Measurements from ENCODE around the gene IMMT. TPM values are rescaled to one million over a fixed set of nuclear protein-coding genes. Genes with fewer than 3 reads are reported as not detected.

The IMMT gene
- polyA plus RNA-seq, 1 donor: 77.6 TPM

GRCh38 chr2:86226636-86227520 lies 31.6 kb upstream of the IMMT start:
- no peak for DNase-seq (ENCODE audit: low read depth)

GRCh38 chr2:86226070-86226469 lies 30.8 kb upstream of the IMMT start:
- DNase-seq (ENCODE audit: low read depth): no peak

DNA sequence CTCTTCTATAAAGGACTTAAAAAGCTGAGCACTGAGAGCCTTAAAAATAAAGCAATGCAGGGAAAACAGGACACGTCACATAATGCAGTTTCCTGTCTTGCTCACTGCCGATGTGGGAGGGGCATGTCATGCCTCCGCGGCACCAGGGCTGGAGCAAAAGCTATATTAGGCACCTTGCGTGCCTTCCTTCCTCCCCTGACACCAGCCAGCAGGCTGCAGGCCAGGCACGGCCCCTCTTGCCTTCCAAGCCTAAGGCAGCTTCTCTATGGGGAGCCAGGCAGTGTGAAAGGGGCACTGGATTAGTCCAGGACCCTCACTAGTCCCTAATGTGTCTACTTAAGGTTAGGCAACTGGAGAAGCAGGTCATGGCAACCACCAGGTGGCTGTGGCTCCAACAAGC lies 30.3 kb upstream of the IMMT start:
- DNase-seq (ENCODE audit: low read depth): no peak

DNA sequence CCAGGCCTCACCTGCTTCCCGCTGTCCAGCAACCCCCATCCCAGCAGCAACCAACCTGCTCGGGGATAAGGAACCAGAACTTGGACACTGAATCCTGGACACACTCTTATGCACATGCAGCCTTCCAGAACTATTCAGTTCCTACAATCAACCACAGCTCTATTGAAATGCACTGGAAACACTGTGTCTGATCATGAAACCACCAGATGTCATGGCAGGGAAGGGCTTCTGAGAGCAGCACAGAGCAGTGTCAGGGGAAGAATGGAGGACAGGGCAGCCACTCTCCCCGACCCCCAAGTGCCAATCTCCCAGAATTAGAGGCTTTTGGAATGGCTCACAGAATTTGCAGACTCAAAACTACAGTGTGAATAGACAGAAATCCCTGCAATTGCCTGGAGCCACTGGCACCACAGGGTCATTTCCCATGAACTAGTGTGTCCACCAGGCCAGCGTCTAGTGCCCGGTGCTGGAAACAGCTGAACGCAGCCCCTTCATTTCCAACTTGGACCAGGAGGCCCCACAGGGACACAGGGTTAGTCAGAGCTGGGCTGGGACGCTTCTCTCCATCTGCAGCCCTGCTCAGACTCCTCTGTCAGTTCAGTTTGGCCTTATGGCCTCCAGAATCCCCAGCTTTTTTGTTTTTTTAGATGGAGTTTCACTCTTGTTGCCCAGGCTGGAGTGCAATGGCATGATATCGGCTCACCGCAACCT lies 29.5 kb upstream of the IMMT start:
- DNase-seq (ENCODE audit: low read depth): no peak

GRCh38 chr2:86223927-86224560 lies 28.8 kb upstream of the IMMT start:
- no peak for DNase-seq (ENCODE audit: low read depth)

DNA sequence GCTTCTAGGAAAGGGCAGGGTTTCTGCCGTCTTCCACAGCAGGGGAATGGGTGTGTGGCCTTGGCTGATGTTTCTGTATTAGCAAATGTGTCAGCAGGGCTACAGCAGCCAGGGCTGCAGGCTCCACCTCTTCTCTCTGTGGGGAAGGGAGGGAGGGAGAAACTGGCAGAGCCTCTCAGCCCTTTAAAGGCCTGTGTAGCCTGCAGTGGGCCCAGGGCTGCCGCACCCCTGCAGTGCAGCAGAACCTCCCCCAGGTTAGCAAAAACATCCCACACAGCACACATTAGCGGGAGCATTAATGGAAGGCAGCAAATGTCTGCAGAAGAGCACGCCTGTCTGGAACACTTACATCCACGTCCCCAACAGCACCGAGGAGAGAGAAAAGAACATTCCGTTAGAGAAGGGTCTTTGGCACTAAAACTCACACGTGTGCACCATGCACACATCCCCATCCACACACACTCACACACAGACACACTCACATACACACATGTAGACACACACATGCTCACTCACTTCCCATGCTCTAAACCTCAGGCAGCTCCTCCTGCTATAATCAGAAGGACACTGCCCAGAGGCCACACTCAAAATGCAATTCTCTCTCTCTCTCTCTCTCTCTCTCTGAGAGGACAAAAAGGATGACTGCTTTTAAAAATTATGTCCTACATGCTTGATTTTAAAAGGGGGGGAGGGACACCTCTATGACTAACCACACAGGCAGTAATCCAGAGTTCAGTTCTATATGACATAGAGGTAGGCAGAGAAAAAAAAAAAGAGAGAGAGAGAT lies 28.1 kb upstream of the IMMT start:
- peak; percentile 47 for DNase-seq (ENCODE audit: low read depth)

DNA sequence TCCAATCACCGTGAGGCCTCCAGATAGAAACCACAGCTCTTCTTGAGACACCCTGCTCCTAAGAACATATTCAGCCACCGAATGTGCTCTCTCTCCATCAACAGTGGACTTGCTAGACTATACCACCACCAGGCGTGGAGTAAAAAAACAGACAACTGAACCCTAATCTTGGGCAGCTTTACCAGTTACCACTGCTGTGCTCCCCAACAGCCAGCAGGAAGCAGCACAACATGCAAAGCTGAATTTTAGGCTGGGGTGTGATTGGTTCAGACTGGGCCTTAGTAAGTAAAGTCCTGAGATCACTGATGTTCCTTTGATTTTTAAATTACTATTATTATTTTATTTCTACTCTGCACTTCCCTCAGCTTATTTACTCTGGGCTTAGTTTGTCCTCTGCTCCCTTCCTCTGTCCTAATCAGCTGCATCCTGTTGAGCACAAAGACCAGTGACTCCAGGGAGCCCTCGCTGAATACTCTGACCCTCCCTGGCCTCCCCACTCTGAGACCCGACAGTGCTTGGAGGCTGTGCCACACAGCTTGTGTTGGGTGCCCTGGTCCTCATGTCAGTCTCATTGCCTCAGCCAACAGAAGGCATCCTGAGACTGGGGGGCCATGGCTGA lies 25.9 kb upstream of the IMMT start:
- DNase-seq (ENCODE audit: low read depth): no peak

DNA sequence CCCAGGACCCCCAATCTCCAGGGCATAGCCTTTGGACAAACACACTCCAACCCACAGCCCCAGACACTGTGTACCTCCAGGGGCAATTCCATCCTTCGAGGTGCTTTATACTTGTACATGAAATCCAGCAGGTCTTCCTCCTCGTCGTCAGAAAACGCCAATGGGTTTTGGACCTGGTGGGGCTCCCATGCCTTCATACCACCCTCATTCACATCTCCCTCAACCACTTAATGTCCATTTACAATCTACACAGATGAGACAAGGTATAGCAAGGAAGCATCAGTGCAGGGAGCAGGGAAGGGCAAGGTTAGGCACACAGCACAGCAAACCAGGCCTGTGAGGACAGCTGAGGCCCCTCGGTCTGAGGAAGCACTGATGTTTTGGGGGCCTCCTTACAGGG lies 24.6 kb upstream of the IMMT start:
- no peak for DNase-seq (ENCODE audit: low read depth)

- no peak for DNase-seq (ENCODE audit: low read depth)
Measured at GRCh38 chr2:86218124-86218523, 22.9 kb upstream of the IMMT start.

DNA sequence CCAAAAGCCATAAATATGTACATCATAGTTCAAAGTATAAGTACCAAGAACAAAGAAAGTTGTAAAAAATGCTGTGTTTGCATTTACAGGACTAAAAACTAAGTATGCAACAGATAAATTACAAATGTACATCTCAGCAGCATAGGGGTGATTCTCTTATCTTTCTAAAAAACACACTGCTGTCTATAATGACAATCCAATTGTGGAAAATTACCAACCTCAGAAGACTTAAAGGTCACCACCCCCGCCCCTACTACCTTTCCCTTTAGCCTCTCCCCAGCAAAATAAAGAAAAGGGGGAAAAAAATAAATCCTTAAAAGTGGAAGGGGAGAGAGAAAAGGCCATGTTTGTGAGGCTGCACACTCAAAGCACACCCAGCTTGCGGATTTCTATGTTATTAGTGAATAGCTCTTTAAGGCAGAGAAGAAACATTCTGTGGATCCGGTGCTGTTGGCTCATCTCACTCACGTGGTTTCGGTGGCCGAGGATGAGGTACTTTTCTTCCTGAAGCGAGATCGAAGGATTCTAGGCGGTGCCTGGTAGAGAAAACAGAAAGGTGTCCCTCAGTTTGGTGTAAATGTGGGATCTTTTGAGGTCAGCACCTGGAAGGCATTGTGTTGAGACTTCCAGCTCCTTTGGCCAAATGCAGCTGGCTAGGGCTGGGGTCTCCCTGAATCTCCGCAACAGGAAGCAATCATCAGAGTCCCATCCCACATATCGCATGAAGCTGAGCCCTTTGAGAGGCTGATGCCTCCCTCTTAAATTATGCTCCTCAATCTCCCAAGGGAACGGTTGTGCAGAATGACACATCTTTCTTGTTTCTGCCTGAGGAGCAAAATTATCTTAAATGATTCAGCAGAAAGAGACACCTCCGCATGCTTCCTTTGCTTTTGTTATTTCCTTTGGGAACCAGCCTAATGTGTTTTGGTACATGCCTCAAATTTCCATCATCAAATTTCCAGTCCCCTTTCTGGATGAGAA lies 21.6 kb upstream of the IMMT start:
- DNase-seq (ENCODE audit: low read depth): no peak

DNA sequence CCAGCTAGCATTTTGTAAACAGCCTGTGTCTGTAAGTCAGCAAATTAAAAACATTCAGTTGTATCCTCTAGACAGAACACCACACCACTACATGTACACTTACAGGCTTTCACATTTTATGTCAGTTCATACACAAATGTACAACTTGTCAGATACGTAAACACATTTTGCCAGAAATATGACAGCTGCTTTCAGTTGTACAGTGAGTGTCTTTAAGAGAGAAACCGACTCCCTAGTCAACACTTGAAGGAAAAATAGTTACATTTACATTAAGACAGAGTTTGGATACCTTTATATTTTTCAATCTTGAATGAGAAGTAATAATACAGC lies 19.2 kb upstream of the IMMT start:
- no peak for DNase-seq (ENCODE audit: low read depth)

- no peak for DNase-seq (ENCODE audit: low read depth)
Measured at GRCh38 chr2:86213699-86214502, 18.6 kb upstream of the IMMT start.

GRCh38 chr2:86213056-86213455 lies 17.8 kb upstream of the IMMT start:
- DNase-seq (ENCODE audit: low read depth): no peak

GRCh38 chr2:86211796-86212188 lies 16.5 kb upstream of the IMMT start:
- no peak for DNase-seq (ENCODE audit: low read depth)

DNA sequence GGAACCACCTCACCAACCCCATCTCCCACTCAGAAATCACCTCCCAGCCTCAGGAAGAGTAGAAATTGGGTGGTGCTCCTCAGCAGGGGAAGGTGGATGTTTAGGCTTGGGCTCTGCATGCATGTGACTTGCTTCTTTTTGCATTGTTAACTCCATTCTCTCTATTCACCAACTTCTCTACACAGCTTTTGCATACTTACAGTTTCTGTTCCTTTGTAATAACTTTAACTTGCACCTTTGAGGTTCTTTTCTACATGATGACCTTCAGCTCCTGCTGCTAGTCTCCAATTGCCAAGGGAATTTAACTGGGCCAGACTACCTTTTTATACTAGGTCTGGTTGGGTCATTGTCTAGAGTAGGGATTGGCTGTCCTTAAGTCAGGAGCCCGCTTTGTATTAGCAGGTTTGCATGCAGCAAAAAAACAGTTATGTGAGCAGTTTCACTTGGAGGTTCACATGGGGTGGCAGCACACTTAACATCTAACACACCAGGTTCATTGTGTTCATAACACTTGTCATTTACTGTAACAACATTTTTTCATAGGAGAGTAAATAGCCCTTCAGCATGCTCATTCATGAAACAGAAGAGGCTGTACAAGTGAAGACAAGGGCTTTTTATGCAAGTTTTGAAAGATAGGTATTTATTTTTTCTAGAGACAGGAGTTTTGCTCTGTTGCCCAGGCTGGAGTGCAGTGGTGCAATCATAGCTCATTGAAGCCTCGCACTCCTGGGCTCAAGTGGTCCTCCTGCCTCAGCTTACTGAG lies 16.0 kb upstream of the IMMT start:
- no peak for DNase-seq (ENCODE audit: low read depth)

DNA sequence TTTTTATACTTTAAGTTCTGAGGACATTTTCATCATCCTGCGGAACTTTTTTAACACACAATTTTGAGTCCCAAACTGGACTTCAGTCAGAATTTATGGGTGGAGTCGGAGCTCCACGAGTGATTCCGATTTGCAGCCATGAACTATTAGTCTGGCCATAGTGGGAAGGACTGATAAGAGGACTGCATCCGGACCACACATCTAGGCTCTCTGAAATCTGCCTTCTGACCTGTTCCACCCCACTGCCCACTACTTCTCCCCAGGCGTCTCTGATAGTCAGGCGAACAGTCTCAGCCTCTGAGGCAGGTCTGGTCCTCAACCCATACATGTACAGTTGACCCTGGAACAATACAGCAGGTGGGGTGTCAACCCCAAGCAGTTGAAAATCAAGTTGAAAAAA lies 9.2 kb upstream of the IMMT start:
- DNase-seq (ENCODE audit: low read depth): no peak

GRCh38 chr2:86203614-86204013 lies 8.4 kb upstream of the IMMT start:
- no peak for DNase-seq (ENCODE audit: low read depth)

GRCh38 chr2:86202702-86203101 lies 7.4 kb upstream of the IMMT start:
- DNase-seq (ENCODE audit: low read depth): no peak

DNA sequence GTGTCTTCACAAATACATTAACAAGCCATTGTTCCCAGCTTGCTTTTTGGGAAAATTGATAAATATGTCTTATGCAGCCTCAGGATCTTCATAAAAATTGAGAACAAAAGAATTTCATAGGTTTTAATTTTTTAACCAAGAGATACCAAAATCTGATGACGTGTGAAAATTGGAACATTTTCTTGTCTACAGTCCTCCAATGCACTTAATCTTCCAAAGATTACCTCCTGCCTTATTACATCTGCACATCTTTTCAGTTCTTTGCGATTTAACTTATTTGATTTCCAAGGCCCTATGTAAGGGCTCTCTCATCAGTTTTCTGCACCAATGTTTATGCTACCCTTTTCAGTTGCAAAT lies 7.1 kb upstream of the IMMT start:
- DNase-seq (ENCODE audit: low read depth): no peak

All from forelimb muscle (tissue), 1 donor.